Measurements from ENCODE around the gene CREBBP.
"Not testable (repeated sequence)": the region's sequence is repeated elsewhere in the genome, so short reads cannot be mapped to it uniquely, and the experiment has no call there.

DNA sequence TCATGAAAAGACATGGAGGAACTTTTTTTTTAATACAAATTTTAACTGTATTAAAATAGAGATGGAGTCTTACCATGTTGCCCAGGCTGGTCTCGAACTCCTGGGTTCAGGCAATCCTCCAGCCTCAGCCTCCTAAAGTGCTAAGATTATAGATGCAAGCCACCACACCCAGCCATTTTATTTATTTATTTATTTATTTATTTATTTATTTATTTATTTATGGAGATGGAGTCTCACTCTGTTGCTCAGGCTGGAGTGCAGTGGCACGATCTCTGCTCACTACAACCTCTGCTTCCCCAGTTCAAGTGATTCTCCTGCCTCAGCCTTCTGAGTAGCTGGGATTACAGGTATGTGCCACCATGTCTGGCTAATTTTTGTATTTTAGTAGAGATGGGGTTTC lies 46.6 kb upstream of the CREBBP start:
- TF ChIP-seq POLR2AphosphoS5 (IDR thresholded peaks at IDR 0.05; ENCODE audit: borderline replicate concordance, low read depth, low read length); EZH2 (IDR thresholded peaks at IDR 0.05): not testable (repeated sequence)

Data from SK-N-MC (cell line).